Measurements from ENCODE around the gene ADGRL3. TPM values are rescaled to one million over a fixed set of nuclear protein-coding genes. Genes with fewer than 3 reads are reported as not detected.
"Not testable (repeated sequence)": the region's sequence is repeated elsewhere in the genome, so short reads cannot be mapped to it uniquely, and the experiment has no call there.

ADGRL3 gene
- polyA plus RNA-seq, 3 donors, result 0.10 to 0.90 (median 0.65) TPM

DNA sequence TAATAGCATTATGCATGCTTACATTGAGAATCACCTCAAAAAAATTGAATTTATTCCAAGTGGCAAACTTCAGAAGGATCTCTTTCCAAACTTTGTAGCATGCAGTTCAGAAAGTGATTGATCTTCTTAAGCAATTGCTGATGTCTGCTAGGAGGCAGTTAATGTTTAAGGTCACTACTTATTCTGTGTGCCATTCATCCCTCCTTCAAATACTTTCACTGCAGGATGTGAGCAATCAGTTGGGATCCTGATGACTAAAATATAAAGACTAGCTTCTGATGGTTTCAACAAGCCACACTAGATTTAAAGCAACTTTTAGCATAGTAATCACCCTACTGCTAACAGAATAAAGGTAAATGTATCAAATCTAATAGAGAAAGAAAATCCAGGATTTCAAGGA is 414.1 kb downstream of the ADGRL3 start:
- no peak overlapping the region for H3K27ac ChIP-seq (ENCODE audit: low read depth, low read length)

DNA sequence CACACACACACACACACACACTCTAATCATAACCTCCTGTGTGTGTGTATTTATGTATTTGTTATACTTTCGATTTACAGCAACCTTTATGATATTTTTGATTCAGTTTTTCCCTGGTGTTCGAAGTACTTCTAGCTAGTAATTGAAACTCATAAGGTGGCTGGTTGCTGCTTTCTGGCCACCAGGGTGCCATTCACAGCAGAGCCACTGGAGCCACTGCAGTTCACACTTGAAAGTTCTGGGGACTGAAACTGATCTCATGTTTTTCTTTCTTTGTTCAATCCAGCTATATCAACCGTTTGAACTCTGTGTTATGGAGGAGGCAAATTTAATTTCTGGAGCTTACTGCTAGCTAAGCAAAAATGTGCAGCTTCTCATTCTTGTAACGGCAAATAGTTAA is 419.4 kb downstream of the ADGRL3 start:
- WGBS, 3 donors, result 57 to 68% (median 66%) methylated on average over 4 of the region's 4 CpGs
- H3K27ac ChIP-seq (ENCODE audit: low read depth, low read length), result no peak overlapping the region

DNA sequence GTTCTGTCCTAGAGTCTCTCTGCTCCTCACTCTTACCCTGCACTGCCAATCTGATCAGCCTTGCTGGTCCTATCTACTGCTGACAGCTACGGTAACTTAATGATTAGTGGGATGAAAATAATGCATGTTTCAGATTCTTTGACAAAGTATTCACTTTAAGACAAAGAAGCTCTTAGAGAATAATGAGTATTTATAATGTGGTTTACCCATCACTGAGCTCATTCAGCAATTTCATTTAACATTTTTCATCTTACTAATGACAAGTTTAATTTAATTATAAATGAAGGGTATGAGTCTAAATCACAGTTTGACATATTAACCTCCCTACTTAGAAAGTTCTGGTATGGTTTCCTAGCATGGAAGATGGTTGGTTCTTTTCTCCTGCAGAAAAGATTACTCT is 428.2 kb downstream of the ADGRL3 start:
- 75 to 97% (median 93%) methylated on average over 1 of the region's 1 CpG for WGBS, 3 donors
- H3K27ac ChIP-seq (ENCODE audit: low read depth, low read length), result no peak overlapping the region

DNA sequence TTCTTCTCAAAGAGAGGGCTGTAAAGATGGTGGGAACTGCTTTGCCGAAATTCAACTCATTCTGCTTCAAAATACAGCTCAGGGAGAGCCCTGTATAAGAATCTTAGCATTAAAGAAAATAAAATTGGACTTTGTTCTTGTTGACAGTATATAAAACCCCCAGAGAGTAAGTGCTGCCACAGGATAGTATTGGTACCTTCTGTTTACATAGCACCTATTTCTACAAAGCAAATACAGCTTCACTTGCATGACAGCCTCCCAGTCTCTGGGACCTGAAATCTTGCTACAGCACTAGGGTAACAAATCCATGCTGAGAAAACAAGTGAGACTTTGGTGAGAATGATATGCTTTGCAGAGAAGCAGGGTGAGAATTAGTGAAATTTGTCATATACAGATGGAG is 428.6 kb downstream of the ADGRL3 start:
- 78 to 85% (median 82%) methylated on average over 1 of the region's 1 CpG for WGBS, 3 donors
- no peak overlapping the region for H3K27ac ChIP-seq (ENCODE audit: low read depth, low read length)

DNA sequence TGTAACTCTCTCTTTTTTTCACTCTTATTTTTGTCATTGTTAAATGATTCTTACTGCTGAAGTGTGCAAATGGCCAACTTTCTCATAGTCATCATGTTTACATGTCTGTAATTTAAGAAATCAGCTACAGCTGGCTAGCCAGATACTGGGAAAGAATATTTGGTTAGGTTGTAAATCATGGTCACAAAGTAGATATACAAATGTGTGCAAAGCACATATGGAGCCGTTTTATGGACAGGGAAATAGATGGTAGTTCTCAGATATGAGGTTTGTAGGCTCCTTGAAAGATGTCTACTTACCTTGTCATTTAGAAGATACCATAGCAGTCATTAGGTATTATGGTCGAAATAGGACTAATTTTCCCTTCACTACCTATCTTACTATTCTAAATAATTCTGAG is 430.4 kb downstream of the ADGRL3 start:
- 44 to 61% (median 58%) methylated on average over 2 of the region's 2 CpGs for WGBS, 3 donors

DNA sequence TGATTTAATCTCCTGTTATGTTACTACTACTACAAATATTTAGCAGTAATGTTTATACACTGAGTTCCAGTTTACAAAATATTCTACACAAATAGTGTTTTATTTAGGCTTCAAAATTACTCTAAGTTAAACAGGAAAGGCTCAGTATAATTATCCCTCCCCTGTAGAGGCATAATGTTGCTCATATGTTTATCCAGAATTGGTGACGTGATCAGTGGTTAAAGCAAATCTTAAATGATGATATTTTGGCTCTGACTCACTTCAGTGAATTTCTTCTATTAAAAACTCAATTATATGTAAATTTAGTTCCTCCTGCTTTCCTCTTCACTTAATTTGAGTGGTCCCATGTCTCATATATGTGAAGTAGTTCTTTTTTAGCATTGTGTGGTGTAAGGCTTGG is 438.5 kb downstream of the ADGRL3 start:
- no peak overlapping the region for H3K27ac ChIP-seq (ENCODE audit: low read depth, low read length)
- WGBS, 3 donors, result 79 to 87% (median 84%) methylated on average over 1 of the region's 1 CpG

More for the DNA sequence above, 430.4 kb downstream of the ADGRL3 start:
- no peak overlapping the region for H3K27ac ChIP-seq (ENCODE audit: low read depth, low read length)

DNA sequence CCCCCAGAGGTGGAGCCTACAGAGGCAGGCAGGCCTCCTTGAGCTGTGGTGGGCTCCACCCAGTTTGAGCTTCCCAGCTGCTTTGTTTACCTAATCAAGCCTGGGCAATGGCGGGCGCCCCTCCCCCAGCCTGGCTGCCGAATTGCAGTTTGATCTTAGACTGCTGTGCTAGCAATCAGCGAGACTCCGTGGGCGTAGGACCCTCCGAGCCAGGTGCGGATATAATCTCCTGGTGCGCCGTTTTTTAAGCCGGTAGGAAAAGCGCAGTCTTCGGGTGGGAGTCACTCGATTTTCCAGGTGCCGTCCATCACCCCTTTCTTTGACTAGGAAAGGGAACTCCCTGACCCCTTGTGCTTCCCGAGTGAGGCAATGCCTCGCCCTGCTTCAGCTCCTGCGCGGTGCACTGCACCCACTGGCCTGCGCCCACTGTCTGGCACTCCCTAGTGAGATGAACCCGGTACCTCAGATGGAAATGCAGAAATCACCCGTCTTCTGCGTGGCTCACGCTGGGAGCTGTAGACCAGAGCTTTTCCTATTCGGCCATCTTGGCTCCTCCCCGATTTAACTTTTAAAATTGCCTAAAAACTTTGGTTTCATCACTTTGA is 446.7 kb downstream of the ADGRL3 start:
- H3K27ac ChIP-seq (ENCODE audit: low read depth, low read length), result not testable (repeated sequence)
- WGBS, 3 donors, result 82 to 93% (median 91%) methylated on average over 26 of the region's 26 CpGs

DNA sequence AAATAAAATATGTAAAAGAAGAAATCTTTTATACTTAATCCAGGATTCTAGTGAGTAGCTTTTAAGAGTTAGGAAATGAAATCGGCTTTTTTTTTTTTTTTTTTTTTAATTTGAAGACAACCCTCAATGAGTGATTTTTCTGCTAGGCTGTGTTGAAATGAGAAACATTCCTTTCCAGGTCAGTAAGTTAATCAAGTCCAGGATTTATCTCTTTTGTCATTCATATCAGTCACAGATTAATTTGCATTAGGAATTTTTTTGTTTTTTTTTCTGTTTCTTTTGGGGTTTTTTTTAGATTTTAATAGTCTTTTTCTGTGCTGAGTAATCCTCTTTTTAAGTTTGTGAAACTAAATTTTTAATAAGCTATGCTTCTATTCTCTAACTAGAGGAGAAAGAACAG is 448.1 kb downstream of the ADGRL3 start:
- no peak overlapping the region for H3K27ac ChIP-seq (ENCODE audit: low read depth, low read length)

DNA sequence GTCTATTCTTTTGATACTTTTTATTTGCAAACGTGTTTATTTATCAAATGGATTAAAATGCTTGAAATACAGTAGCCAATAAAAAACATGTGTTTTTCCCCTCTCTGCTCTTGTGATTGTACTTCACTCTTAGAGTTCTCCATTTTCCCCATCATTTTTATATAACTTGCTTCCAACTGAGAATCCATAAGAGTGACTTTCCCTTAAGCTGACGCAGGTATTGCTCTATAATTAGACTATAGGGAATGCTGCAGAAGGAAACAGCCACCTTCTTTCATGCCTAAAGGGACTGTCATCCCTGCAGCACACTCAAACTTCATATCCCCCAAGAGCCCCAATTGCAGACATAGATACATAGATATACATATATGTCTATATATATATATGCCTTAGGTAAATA is 456.9 kb downstream of the ADGRL3 start:
- WGBS, 3 donors, result 53 to 66% (median 64%) methylated on average over 2 of the region's 2 CpGs
- H3K27ac ChIP-seq (ENCODE audit: low read depth, low read length), result no peak overlapping the region

More for the DNA sequence above, 448.1 kb downstream of the ADGRL3 start:
- WGBS, 3 donors, result 57 to 78% (median 72%) methylated on average over 1 of the region's 1 CpG

DNA sequence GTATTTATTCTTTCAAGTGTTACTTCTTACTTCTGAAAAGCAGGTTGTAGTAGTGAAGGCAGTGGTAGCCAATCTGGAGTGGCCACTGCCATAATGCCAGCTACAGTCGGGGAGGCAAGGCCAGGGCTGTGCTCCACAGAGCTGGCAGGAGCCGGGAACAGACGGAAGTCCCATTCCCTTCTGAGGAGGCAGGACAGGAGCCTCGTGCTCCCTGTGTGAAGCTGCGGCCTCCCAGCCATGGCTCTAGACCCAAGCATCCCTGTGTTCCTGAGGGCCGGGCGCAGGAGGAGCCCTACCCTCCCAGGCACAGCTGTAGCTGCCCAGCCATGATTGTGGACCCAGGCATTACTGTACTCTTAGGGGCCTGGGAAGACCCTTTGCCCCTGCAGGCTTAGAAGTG is 461.8 kb downstream of the ADGRL3 start:
- 84 to 95% (median 94%) methylated on average over 7 of the region's 7 CpGs for WGBS, 3 donors
- no peak overlapping the region for H3K27ac ChIP-seq (ENCODE audit: low read depth, low read length)

DNA sequence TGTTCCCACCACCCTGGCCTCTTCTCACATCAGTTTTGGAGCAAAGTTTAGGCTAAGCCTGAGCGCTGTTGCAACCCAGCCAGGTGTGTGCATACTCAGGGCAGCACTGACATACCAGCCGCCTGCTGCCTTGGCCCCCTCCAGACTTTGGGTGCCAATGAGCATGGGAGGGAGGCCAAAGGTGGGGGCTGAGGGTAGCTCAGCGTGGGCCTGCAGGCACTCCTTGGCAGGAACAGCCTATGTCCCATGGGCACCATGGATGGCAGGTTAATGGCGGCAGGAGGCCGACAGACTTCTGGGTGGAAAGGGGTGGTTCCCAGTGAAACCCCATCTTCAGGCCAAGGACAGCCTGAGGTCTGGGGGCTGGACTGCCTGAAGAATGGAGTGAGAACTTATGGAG is 462.2 kb downstream of the ADGRL3 start:
- no peak overlapping the region for H3K27ac ChIP-seq (ENCODE audit: low read depth, low read length)
- 91 to 98% (median 93%) methylated on average over 5 of the region's 5 CpGs for WGBS, 3 donors

DNA sequence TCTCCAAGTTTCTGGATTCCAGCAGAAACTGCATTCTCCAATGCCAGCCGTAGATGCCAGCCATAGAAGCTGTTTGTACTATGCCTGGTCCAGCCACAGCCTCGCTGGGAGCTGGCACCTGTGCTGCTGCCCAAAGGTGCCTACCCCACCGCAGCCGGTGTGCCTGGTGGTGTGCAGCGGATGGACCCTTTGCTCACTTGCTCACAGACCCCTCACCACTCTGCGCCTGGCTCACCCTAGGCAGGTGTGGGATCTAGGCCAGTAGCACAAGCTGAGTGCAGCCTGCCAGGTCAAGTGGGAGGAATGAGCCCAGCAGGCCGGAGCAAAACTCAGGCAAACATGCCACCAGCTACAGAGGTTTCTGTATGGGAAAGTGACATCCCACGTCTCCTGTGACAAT is 463.2 kb downstream of the ADGRL3 start:
- no peak overlapping the region for H3K27ac ChIP-seq (ENCODE audit: low read depth, low read length)
- WGBS, 3 donors, result 87 to 93% (median 91%) methylated on average over 8 of the region's 8 CpGs

DNA sequence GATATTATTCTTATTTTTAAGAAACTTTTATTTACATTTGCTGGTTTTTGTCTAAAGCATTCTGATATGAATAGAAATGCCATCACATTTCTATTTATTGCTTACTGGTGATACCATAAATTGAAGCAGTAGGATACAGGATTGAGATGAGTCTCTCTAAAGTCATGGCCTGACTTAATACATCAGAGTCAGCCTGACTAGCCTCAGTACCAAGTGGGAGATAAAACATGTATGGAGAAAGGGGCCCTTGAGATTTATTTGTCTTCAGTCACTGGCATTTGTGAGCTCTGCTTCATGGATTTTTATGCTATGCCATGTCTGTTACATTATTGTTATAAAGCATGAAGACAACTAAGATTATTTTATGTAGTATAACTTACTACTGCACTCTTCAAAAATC is 465.5 kb downstream of the ADGRL3 start:
- no peak overlapping the region for H3K27ac ChIP-seq (ENCODE audit: low read depth, low read length)

DNA sequence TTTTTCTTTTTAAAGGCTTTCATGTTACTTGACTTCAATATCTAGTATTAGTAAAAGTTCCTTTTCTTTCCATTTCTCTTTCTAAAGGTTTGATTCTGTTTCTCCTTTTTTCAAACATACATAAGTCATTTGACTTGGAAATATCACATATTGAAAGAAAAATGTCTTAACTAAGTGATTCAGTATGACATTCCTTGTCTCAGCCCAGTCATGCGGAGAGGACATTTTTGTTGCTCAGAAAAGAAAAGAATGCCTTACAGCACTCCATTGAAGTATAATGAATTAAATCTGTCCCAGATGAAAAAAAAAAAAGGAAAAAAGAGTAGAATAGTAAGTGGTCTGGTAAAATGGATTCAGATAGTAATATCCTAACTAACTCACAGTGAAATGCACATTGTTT is 466.1 kb downstream of the ADGRL3 start:
- H3K27ac ChIP-seq (ENCODE audit: low read depth, low read length), result no peak overlapping the region
- WGBS, 3 donors, result 86 to 90% (median 87%) methylated on average over 1 of the region's 1 CpG

DNA sequence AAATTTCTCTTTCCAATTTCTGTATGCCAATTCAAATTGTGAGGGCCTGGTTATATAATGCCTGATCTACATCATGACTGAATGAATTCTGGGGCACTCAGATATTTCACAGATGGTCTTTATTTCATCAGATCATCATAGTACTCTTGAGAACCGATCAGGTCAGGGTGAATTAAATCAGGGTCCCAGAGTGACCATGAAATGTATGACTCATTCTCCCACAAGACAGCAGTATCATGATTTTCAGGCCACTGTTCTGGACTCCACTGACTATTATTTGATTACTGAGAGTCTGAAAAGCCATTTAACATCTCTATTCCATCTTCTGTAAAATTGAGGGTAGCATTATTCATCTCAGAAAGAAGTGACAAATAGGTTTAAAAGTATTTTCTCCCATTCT is 471.5 kb downstream of the ADGRL3 start:
- WGBS, 3 donors, result 61 to 86% (median 76%) methylated on average over 1 of the region's 1 CpG
- no peak overlapping the region for H3K27ac ChIP-seq (ENCODE audit: low read depth, low read length)

DNA sequence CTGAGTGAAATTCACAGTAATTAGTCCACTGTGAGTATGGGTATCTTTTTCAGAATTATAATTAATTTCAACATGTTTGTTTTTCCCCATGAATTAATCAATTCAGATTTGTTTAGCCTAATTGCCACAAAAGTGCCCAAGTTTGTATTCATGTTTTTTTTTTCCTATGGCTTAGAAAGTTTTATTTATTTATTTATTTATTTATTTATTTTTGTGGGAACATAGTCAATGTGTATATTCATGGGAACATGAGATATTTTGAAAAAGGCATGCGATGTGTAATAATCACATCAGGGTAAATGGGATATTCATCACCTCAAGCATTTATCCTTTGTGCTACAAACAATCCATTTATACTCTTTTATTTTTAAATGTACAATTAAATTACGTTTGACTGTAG is 475.3 kb downstream of the ADGRL3 start:
- WGBS, 3 donors, result 80 to 93% (median 93%) methylated on average over 2 of the region's 2 CpGs
- H3K27ac ChIP-seq (ENCODE audit: low read depth, low read length), result no peak overlapping the region

DNA sequence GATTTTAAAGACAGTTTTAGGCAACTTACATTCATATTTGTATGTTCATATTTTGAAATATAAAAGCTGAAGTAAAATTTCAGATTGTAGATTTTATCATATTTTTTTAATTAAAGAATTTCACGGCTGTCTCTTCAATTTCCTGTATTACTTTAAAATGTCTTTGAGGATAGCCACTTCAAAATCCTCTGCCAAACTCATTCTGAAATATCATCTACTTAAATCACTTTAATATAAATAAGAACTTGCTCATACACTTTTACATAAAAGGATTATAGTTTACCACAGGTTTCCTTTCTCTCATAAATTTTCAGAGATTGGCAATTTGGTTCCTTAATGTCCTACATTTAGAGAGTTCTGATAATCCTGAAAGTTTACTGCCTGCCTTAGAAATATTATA is 478.2 kb downstream of the ADGRL3 start:
- no peak overlapping the region for H3K27ac ChIP-seq (ENCODE audit: low read depth, low read length)
- 78 to 90% (median 79%) methylated on average over 1 of the region's 1 CpG for WGBS, 3 donors

DNA sequence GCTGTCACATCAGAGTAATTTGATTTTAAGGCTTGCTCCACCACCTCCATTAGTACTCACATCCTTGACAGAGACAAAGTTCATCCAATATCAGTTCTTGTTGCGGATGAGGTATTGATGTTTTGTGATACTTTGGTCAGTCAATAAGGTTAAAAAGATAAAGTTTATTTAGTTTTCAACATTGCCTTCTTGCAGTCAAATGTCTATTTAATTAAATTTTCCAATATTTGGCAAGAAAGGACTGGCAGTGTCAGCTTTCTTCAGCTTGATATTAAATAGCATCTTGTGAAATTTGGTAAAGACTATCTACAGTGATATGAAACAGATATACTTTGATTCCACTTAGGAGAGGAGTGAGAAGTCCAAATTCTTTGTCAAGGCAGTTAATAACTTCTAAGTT is 493.4 kb downstream of the ADGRL3 start:
- H3K27ac ChIP-seq (ENCODE audit: low read depth, low read length), result no peak overlapping the region
- WGBS, 3 donors, result 28 to 94% (median 93%) methylated on average over 1 of the region's 1 CpG

DNA sequence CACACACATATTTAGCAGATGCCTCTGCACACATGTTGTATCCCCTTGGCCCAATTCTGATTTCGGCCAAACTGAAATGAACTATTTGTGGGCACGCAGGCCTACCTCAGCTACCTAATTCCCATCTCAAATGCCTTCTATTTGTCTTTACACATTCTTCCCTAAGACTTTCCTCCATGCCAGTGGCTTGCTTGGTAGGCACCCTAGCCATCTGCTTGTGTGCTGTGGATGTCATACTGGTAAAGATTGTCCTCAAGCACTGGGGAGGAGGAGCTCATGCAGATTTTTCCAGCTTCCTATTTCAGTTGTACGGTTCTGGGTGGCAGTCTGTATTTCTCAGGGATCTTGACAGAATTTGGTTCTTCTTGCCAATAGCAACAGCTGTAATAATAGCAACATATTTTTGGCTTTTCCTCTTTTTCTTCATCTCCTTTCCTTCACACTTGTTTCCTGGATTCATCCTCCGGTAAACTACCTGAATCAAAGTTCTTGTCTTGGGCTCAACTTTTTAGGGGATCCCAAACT is 514.3 kb downstream of the ADGRL3 start:
- 66 to 84% (median 80%) methylated on average over 4 of the region's 4 CpGs for WGBS, 3 donors

DNA sequence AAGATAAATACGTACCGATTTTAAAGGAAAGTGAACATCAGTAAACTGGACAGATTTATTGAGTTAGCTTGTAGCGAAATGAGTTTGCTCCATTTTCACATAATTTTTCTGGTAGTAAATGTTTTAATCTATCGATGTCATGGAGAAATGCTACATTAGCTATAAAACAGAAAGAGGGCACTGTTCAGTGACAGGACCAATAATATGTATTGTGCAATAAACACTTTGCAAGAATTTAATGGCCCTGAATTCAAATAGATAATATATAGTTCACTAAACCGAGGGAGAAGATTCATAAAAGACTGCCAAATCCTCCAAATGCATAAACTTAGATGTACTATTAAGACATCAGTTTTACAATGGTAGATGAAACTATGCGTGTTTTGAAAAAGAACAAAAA is 516.3 kb downstream of the ADGRL3 start:
- no peak overlapping the region for H3K27ac ChIP-seq (ENCODE audit: low read depth, low read length)
- 71 to 85% (median 72%) methylated on average over 6 of the region's 6 CpGs for WGBS, 3 donors

More for the DNA sequence above, 514.3 kb downstream of the ADGRL3 start:
- H3K27ac ChIP-seq (ENCODE audit: low read depth, low read length), result no peak overlapping the region

DNA sequence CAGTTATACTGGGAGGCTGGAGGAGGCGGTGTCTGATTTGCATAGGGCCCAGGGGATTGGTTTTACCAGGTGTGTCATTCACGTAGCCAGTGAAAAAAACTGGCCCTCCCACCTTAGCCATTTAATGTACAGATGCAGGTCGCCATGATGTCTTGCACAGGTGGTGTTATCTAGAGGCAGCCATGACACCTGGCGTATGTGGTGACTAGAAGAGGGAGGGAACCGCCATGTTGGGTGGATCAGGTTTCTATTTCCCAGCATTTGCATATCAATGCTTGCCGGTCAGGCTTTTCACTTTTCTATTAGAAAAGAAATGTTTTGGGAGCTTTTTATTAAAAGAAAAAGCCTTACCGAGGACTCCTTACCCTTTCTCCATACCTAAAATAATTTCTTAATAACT is 523.4 kb downstream of the ADGRL3 start:
- H3K27ac ChIP-seq (ENCODE audit: low read depth, low read length), result no peak overlapping the region
- WGBS, 3 donors, result 76 to 94% (median 90%) methylated on average over 7 of the region's 7 CpGs

Data from adipose tissue (tissue), 3 donors.